ENCODE measurements around the gene GJD4.

The GJD4 gene

DNA sequence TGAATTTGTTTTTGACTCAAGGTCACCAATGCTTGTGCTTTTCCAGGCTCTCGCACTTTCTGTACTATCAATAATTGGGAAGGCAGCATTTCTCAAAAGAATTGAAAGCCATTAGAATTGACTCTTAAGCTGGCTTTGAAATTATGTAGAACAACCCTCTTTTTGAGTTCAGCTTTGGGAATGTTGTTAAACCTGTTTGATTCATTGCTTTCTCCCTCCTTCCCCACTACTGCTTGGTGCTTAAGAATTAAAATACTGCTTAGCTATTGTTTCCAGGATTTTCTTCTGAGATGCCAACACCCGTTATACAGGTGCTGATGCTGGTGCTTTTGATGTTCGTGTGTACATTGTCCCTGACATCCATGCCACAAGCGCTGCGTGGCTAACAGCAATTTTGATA is 52.5 kb downstream of the GJD4 start:
- H3K9ac ChIP-seq (ENCODE audit: insufficient read length, low read depth), result no peak overlapping the region
- DNase-seq (ENCODE audit: low read depth, low spot score), result no peak
- no peaks in the 10 kb centered on the region for H3K4me1 ChIP-seq (ENCODE audit: insufficient read depth, insufficient read length)
- no peaks in the 10 kb centered on the region for H3K36me3 ChIP-seq (ENCODE audit: insufficient read depth, insufficient read length, low read length)
- H3K4me3 ChIP-seq (ENCODE audit: insufficient read length, low read depth), result no peak overlapping the region
- no peaks in the 10 kb centered on the region for H3K9me3 ChIP-seq (ENCODE audit: insufficient read depth, low read length)
- no peak for TF ChIP-seq YY1 (IDR thresholded peaks at IDR 0.05; ENCODE audit: insufficient read depth, insufficient read length)
- H3K27me3 ChIP-seq (ENCODE audit: insufficient read depth, insufficient read length), result no peaks in the 10 kb centered on the region
